Activated T-helper 1 cell treated with Interleukin-2 at 50 U/mL for 16 hours (primary cell): ENCODE results near the gene MS4A7.
"Not testable (repeated sequence)": the region's sequence is repeated elsewhere in the genome, so short reads cannot be mapped to it uniquely, and the experiment has no call there.

Source experiments
- DNase-seq: peaks from one replicate; pipeline ENCODE4 v3.0.0-alpha.2; 2020; ENCODE audit warnings: low read depth

Gene MS4A7

GRCh38 chr11:60378354-60378753 is at the start of gene MS4A7:
TSS of gene MS4A7 (plus strand) at chr11:60378532. CDS start at chr11:60383142, 4,610 bp downstream.
- DNase-seq: no peak

- DNase-seq: no peak
These were observed 45.5 kb upstream of the MS4A7 start for GRCh38 chr11:60332846-60333245.

DNA sequence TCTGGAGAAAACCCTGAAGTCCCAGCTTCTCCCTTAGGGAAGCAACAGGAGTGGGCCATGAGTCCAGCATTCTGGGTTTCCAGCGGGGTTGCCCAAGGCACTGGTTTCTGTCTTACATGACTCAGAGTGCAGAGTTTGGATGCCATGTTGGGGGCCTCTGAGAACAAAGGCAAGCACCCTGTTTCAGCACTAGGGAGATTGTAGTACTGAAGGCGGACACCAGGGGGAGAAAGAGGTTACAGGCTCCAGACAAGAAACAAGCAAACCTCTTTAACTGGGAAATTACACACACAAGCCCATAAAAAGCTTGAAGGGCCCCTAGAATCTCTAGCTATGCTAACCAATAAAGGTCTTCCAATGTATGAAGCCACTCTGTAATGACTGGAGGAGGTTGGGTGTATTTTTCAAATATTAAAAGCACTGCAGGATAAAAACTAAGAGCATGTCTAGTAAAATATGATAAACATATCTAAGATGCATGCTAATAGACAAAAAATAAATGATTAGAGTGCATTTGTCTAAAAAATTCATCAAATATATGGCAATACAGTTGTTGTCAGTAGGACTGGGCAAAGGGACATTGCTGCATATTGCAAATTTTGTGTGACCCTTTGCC is 44.2 kb upstream of the MS4A7 start:
- peak; percentile 5 for DNase-seq

- no peak for DNase-seq
These were observed 41.5 kb upstream of the MS4A7 start for GRCh38 chr11:60336767-60337391.

- no peak for DNase-seq
These were observed 40.3 kb upstream of the MS4A7 start for GRCh38 chr11:60338053-60338452.

DNA sequence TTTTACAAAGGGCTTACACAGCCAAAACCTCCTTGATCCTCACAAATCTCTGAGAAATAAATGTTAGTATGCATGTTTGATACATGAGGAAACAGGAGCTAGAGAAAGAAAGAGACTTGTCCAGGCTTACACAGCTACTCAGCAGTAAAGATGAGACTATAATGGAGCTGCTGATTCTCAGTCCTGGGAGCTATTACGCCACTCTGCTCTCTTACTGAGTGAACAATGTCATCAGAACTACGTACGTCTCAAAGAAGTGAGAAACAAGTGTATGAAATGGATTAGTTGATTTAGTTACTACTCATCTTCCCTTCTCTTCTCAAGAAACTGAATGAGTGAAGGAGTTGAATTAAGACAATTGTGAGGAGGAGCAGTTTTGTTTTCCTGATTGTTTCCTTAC is 39.0 kb upstream of the MS4A7 start:
- no peak for DNase-seq

DNA sequence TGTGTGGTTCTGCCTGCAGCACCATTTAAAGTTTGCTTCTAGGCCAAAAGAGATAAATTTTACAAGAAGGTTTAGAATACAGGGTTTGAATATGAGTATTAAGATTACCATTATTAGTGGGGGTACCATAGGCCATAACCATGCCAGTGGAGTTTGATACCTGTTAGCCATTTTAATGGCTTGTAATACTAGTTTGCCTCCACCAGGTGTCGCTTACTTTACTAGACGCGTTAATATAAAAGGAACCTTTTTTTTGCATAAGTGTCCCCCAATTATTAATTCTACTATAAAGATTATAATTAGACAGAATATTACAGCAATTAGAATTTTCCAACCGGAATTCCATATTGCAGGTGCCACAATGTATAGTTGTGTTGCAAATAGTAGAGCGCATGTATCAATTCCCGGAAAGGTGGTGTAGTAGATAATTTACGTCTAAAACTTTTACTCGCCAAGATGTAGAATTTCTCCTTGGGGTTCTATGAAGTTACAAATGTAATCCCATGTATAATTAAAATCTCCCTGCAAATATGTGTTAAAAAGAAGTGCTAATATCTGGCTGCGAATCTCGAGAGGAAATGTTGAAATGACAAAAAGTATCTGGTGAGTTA is 35.1 kb upstream of the MS4A7 start:
- no peak for DNase-seq

- DNase-seq: no peak
These were observed 34.2 kb upstream of the MS4A7 start for GRCh38 chr11:60344146-60344545.

DNA sequence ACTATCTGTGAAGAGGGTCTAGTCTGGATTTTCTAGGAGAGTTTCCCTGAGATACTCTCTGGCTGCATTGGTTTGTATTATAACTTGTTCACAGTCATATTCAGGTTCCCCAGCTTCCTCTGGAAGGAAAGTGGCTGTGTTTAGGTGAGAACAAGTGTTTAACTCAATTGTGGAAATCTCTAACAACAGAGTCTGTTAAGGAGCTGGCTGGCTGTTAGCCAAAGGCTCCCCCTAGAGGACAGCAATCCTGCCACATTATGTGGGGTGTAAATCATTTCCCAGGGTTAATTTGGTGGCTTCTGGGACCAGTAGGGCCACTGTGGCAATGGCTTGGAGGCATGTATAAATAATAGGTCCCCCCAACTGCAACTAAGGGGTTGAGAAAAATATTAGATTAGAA is 32.8 kb upstream of the MS4A7 start:
- DNase-seq: no peak

DNA sequence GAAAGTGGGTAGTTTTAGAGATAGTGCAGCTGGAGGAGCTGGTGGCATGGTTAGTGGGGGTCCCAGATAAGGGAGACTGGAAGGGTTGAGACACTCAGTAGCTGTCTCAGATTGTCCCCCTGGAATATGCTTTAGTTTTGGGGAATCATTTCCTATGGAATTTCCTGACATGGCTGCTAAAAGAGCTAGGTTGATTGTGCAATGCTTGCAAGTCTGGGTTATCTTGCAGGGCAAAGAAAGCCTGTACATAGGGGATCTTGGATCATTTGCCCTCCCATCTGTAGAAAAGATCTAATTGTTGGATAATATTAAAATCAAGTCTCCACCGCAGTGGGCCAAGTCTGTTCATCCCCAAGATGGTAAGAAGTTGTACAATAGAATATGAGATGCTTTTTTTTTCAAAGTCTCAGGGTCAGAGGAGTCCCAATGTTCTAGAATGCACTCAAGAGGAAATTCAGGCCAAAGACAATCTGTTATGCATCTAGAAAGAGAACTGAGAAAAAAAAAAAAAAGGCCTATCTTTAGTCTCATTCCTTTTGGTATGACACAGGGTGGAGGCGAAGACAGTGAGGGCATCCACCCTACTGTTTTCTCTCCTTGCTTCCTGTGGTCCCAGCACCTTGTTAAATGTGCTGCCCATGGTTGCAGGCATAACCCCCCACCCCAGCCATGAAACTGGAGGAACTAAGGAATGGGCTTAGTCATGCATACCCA is 31.1 kb upstream of the MS4A7 start:
- no peak for DNase-seq

- no peak for DNase-seq
These were observed 30.2 kb upstream of the MS4A7 start for GRCh38 chr11:60348116-60348515.

GRCh38 chr11:60349990-60350389 is 28.3 kb upstream of the MS4A7 start:
- DNase-seq: no peak

GRCh38 chr11:60357771-60358170 is 20.6 kb upstream of the MS4A7 start:
- no peak for DNase-seq

GRCh38 chr11:60360621-60361020 is 17.7 kb upstream of the MS4A7 start:
- no peak for DNase-seq

- DNase-seq: no peak
These were observed 16.1 kb upstream of the MS4A7 start for GRCh38 chr11:60362241-60362640.

DNA sequence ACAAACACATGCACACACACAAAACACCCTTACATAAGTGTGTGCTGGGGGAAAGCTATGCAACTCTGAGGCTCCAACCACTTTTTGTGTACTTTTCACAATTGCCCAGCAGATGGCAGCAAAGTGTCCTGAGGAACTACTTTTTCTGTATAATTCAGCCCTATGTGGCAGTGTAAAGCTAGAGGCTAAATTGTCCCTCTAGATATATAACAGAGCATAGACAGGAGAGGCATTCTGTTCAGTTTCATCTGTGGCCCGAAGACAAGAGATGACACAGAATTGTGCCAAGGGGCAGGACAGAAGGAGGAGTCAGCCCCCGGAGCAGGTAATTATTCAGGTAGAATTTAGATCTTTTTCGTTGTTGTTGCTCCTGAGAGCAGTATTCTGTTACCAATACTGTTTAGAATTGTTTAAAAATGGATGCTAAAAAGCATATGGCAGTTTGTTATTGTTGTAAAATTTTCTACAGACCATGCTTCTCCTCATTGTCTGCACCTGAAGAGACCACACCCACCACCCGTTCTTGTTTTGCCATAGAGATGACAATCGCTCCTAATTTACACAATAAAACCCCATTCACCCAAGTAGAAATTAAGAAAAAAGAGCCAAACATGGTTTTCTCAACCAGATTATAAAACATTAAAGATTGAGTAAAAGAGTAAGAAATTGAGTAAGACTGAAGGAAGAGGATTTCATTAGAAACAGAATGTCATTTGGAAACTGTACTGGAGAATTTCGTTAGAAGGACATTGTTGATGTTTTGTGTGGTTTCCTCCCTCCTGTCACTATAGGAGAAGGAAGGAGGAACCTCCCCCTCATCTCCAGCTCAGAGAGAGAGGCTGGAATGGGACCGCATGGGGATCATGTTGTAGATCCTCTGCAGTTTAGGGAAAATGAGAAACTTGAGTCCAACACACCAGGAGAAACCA is 14.5 kb upstream of the MS4A7 start:
- peak; percentile 6 for DNase-seq

GRCh38 chr11:60366262-60366904 is 11.9 kb upstream of the MS4A7 start:
- DNase-seq: not testable (repeated sequence)

DNA sequence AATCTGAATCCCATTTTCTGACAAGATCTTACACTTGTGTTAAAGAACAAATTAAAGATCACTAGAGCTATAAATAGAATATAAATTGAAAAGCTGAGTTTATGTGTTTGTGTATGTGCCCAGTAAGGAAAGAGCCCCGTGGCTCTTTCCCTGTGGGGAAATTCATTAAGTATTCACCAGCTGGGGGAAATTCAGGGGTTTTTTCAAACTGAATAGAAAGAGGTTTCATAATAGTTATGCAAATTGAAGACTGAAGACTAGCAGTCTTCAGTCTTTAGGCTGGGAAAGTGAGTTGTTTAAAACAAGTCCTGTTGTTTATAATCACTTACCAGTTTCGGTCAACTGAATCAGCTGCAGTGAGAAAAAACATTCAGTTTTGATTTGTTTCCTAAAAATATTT is 11.3 kb upstream of the MS4A7 start:
- DNase-seq: no peak

- DNase-seq: no peak
These were observed 10.4 kb upstream of the MS4A7 start for GRCh38 chr11:60367896-60368295.

DNA sequence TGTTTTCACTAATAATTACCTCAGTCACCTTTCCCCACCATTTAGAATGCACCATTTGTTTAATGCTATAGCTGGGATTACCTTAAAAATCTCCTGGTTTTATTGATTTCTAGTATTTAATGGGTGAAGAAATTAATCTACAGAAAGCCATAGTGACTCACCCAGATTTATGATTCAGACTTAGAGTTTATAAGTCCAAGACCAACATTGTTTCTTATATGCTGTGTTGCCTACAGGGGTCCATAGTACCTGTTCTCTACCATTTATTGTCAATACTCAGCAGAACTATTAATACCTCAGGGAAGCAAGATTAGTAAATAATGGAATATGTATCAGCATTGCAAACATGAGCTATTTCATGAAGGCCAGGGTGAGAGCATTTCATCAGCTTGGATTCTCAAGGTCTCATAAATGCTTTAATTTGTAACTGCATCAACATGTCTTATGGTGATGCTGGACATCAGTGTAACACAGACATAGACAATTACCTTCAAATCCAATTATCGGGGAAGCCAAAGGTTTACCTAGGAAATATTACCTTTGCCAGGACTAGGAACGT is 8.0 kb upstream of the MS4A7 start:
- DNase-seq: no peak

GRCh38 chr11:60370811-60371298 is 7.5 kb upstream of the MS4A7 start:
- no peak for DNase-seq
